GM18498 (cell line): ENCODE results near the gene FBLN1.

Source experiments
- ATAC-seq: cut with Tn5 transposase; IDR thresholded peaks from one replicate; pipeline ENCODE4 v1.9.1; 2021; ENCODE audit warnings: mild to moderate bottlenecking, moderate library complexity; ENCODE audit not compliant: unreplicated experiment

FBLN1 gene

DNA sequence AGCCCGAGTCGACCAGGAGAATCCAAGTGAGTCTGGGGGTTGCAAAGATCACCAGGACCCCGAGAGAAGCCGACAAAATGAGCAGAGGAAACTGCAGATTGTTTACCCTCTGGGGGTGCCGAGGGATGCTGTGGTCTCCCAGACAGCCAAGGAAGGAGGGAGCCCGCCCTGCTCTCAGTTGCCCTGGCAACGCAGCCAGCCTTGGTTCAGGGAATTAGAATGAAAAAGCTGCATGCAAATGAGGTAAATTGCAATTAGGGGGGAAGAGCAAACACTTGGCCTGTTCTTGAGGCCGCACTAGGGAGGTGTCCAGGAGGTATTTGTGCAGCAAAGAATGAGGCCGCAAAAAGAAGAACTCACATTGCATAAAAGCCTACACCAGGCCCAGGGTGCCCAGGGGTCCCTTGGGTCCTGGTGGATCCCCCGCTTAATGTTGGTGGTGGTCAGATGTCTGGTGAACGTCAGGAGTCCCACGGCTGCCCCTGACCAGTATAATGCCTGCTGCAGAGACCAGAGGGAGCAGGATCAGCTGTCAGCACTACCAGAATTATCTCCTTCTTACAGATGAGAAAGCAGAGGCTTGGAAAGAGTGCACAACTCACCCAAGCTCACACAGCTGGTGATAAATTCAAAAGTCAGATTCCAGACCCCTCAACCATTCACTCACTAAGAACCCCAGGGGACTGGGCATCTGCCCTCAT, 128.6 kb downstream of the FBLN1 start:
- no peak for ATAC-seq

DNA sequence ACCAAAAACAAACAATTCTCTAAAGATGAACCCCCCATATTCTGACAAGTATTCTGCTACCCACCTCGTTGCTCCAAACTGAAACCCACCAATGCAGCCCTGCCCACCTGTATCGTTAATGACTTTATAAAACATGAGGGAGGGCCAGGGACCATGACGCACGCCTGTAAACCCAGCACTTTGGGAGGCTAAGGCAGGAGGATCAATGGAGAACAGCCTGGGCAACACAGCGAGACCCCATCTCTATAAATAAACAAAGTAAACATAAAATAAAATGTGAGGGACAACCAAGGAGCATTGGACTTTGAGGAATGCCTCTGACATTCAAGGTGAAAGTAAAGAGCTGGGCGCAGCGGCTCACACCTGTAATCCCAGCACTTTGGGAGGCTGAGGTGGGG, 129.2 kb downstream of the FBLN1 start:
- no peak for ATAC-seq

DNA sequence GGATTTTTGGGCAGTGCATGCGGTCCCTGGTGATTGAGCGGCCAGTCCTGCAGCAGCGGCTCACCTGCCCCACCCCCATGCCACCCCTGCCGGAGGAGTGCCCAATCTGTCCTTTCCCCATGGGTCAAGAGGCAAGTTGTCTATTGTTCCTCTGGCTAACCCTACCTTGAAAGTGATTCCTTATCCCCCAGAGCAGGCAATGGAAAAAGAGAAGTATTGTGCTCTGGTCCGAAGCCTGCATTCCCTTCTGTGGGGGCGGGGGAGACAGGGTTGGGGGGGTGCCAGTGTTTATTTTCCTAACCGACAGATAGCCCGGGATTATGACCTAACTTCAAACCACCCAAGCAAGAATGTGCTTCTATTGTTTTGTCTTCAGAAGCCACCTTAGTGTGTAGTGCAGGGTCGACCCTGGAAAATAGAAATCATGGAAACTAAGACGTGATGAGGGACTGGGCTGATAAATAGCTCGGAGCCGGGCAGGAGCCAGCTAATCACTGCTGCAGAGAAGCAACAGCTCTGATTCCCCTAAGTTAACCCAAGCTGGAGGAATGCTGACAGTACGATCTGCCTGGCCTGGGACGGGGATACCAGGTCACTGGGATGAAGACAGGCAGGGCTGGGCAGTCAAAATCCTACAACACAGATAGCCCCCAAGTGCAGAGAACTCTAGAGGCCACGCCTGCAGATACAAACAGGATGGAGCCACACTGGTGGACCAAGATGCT, 130.3 kb downstream of the FBLN1 start:
- ATAC-seq: no peak

DNA sequence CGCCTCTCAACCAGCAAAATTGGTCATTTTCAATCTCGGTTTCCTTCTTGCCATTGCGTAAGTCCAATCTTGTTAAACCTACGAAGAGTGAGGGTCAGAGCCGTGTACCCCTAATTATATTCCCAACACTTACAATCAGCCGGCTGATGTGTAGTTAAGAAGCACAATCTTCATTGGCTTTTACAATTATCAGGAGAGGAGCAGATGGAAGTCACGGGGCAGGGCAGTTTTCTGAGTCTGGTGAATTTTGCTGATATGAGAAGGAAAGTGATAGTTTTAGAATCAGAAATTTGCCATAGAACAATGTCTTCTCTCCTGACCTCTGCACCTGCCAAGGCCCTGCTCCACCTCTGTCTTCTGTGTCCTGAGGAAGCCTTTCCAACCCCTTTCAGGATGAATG, 134.0 kb downstream of the FBLN1 start:
- ATAC-seq: no peak

DNA sequence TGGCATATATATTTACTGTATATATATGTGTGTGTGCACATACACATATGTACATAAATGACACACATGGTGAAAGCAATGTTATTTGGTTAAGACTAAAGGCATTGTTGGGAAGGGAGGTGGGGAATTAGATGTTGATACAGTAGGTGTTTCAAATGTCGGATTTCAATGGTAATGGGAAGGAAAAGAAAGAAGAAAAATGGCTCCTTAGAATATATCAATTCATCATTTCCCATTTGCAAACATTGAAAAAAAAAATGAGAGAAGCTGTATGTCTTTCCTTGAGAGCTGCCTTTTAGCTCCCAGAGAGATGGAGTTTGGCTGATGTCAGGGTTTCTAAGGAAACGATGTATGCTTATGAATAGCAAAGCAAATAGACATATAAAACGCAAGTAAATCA, 135.5 kb downstream of the FBLN1 start:
- no peak for ATAC-seq

DNA sequence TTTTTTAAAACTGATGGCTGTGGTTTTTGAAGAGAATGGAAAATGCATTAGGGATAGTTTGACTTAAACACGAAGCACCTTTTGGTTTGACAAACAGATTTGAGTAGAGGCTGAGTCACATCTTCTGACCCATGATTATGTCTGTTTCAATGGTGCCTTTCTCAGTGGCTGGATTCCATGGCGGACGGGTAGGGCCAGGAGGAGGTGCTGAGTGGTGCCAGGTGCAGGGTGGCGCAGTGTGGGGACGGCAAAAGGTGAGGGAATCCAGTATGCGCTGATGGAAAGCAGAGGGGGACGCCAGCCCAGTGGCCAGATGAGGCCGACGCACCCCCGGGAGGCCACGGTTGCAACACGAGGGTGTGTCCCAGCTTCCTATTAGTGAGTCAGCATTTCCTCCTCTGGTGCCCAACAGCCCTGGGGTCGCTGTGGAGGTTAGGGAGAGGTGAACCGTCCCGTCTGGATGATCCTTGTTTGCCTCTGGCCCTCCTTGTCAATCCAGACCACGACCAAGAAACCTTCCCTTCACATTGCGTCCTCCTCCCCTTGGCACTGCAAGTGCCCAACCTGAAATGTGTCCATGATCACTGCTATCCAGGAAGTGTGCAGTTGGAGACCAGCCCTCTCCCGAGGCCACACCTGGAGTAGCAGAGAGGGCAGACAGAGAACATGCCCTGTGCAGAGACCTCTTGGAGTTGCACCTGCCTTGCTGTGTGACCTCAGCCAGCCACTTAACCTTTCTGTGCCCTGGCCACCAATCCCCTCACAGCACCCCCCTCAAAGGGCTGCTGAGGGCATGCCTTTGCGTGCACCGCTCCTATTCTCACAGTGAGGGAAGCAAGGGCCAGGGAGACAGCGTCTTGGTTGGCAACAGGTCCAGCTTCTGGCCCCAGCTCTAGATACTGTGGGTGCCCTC, 136.4 kb downstream of the FBLN1 start:
- ATAC-seq: no peak

DNA sequence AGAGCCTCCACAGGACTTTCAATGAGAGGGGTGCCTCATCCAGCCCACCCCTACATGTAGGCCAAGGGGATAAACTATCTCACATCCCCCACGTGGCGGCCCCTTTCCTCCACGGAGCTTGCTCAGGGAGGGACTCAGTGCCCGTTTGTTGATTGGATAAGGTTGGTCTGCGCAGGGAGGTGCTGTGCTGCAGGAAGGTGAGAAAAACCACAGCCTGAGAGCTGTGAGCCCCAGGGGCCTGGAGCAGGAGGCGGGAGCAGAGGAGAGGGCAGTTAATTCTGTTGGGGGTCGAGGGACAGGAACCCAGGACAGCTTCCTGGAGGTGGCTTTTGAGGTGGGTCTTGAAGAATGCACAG, 137.0 kb downstream of the FBLN1 start:
- no peak for ATAC-seq

DNA sequence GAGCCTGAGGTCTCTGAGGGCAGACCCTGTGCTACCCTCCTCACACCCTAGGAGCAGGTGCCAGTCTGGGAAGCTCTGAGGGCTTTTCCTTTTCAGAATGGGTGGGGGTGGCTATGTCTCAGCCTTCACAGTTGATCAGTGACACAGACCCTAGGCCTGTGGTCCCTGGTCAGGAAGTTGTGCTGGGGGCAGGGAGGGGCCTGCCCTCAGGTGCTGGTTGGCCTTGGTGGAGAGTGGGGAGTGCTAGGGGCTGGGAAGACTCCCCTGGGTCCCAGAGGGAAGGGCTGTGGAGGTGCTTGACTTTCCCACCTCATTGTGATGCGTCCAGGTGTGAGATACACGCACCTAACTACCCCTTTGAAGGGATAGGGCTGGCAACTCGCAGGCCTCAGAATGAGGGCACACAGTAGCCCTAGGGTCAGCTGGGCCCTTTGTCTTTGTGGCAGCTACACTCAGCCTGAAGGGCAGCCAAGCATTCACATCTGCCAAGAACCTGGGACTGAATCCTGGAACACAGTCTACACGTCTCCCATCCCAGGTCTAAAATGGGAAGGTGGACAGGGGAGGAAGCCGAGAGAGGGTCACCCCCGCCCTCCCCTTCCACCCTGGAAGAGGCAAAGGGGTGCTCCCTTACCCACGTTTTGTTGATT, 137.7 kb downstream of the FBLN1 start:
- ATAC-seq: no peak

DNA sequence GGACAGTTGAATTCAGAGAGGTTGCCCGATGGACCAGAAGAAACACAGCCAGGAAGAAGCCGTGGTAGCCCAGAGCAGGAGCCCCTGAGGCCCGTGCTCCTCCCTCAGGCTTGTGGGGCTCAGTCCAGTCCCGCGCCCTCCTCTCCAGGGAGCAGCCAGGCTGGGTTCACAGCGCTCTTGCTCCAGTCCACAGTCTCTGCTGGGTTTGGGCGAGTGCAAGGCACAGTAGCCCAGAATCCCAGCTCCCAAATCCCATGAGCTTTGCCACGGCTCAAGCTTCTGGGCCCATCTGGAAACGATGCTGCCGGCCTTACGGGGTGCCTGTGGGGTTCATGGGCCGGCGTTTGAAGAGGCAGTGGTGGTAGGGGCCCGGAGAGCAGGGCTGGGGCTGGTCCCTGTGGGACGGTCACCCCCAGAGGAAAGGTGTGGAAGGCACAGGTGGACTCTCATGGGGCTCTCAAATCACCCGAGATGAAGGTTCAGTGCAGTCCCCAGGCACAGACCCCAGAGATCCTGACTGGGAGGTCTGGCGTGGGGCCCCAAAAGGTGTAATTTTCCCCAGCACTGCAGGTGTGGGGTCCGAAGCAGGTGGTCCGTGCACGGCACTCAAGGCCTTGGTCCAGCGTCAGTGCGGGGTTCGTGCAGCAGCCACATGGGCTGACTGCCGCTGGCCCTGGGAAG, 138.4 kb downstream of the FBLN1 start:
- no peak for ATAC-seq

DNA sequence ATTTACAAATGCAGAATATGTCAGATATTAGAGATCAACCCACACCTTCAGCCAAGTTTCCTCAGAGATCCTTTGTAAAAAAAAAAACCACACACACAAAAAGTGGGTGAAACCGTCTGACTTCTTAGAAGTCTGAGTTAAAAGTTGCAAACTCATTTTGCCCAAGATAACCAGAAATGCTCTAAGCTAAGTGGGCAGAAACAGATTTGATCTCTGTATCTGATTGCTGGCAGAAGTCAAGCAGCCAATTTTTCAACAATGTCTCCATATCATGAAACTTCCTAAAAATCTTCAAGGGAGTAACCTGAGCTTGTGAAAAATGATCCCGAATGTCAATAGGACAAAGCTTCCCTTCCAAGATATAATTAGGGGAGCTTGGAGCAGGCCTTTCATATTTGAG, 140.3 kb downstream of the FBLN1 start:
- ATAC-seq: no peak

DNA sequence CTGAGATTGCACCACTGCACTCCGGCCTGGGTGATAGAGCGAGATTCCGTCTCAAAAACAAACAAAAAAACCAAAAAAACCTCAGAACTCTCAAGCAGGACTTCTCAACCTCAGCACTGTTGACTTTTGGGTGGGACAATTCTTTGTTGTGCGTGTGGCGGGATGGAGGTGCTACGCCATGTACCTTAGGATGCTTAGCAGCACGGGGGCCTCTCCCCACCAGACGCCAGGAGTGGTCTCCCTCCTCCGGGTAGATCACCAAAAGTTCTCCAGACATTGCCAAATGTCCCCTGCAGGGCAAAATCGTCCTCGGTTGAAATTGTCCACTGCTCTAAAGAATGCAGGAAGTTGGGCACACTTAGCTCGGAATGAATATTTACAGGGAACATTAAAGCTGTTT, 142.0 kb downstream of the FBLN1 start:
- no peak for ATAC-seq

DNA sequence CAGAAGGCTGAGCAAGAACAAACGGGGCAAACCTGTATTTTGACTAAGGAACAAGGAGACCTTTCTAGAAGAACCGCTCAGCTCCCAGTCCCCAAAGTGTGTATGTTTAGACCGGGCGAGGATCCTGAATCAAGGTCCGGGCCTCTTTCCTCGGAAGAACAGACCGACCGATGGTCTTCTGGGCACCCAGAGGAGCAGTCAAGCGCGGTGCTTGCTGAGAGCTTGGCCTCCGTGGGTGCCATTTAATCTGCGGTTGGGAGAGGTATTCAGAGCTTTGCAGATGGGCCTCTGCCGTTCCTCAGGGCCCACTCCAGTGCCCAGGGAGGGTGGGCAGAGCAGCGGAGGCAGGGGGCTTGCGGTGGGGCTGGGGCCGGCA, 142.5 kb downstream of the FBLN1 start:
- no peak for ATAC-seq

DNA sequence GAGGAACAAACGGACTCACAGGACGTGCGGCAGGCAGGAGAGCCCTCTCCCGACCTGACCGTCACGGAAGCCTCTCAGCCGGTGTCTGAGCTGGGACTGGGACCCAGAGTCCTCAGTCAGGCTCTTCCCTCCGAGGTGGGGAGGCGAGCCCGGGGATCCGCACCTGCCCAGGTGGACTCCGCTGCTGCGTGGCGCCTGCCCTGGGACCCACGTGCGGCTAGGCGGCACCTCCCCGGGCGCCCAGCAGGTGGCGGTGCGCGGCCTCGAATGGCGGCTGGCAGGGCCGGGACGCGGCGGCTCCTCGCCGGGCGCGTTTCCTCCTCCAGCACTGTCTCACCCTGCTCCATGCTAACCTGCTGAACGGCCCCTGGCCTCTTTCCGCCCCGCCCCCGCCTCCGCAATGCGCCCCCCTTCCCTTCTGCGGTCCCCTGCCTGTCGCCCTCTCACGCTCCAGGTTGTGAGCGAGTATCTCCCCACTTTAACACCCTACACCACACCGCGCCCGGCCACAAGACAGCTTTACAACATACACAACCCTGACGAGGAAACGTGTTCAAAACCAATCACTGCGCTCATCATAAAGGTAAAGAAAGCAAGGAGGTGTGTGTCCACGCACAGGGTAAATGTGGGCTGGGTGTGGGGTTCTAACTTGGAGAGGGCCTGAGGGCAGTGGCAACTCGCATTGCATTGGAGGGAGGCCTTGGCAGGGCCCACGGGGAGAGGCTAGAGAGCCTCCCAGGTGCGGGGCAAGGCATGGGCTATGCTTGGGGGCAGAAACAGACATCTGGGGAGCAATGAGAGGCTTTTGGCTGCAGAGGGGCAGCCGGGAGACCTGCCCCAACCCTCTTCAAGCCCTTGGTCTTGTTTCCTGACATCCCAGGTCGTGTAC, 143.1 kb downstream of the FBLN1 start:
- no peak for ATAC-seq

DNA sequence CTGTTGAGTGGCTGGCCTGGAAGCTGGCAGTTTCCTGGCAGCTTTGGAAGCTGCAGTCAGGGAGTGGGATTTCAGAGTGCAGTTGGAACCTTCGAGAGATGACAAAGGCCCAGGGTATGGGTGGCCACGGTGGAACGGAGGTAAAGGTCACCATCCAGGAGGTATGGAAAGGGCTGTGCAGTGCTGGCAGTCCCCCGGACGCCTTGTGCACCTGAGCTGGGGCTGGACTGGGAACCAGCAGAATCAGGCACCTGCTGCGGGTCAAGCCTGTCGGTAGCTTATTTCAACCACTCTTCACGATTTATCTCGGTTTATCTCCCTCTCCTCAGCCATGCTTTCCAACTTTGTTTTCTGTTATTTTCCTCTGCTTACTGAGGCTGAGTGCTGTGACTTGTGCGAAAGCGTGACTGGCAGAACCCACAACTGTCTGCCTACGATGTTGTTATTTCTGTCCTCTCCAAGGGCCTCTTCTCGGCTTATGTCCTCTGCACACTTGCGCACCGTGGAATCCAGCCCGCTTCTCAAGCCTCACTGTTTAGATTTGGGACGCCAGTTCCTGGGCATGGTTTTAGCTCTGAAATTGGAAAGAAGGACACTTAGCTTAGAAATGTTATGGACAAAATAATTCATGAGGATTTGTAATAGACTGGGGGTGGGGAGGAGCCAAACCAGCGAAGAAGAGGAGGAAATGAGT, 145.0 kb downstream of the FBLN1 start:
- no peak for ATAC-seq

DNA sequence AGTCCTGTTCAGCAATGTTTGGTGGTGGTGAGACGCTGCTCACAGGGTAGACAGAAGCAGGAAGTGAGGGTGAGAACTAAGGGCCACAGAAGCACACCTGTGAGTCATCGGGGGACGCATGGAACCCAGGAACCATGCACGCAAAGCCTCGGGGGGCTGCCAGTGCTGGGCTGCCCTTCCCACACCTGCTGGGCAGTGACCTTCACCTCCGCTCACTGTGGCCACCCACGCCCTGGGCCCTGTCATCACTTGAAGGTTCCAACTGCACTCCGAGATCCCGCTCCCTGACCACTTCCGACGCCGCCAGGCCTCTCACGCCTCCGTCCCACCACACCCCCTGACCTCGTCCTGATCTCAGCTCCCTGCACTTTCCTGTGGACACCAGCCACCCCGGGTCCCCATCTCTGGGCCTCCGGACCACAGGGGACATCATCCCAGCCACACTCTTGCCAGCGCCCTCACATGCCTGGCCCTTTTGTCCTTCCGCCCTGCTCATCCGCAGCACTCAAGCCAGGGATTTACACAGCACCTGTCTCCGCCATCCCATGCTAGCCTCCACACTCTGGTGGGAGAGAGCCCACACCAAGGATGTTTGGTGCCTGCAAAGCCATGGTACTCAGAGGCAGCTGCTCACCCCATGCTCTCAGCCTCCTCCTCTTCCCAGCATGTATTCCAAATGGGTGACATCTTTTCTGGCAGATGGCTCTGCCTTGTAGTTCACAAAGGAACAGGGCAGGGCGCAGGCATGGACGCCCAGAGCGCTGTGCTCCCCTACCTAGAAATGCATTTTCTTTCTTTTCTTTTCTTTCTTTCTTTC, 145.8 kb downstream of the FBLN1 start:
- no peak for ATAC-seq

DNA sequence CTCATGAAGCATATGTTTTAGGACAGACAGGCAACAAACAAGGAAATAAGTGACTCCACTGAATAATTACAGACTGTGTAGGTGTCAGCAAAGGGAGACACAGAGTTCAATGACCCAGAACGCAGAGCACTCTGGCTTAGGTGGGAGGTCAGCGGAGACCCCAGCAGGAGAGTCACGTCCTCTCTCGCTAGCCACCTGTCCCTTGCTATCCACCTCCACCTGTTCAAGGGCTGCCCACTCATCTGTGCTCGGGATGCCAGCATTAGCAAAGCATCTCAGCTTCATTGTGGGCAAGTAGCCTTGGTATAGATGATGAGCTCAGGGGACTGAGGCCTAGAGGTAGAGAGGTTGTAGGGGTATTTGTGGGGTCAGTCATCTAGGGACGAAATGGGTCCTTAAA, 147.1 kb downstream of the FBLN1 start:
- no peak for ATAC-seq

DNA sequence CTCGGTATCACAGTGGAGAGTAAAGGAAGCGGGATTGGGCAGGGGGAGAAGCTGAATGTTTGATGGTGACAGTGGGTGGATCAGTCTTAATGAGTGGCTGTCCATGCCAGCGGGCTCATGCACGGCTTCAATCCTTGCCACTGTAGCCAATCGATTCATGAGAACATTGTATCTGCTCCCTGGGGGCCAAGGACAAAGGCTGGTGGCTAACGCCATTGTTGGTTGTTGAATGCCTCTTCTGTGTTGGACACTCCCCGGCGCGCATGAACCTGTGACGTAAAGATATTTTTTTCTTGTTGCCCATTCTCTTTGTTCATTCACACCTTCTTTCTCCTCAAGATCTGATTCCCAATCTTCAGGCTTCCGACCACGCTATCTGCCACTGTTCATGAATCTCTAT, 148.0 kb downstream of the FBLN1 start:
- ATAC-seq: no peak
